Upper lobe of right lung (tissue), 1 donor: ENCODE measurements around the gene ATF1. TPM values are rescaled to one million over a fixed set of nuclear protein-coding genes. Genes with fewer than 3 reads are reported as not detected.
"Not testable (repeated sequence)": the region's sequence is repeated elsewhere in the genome, so short reads cannot be mapped to it uniquely, and the experiment has no call there.

Source experiments
- ATAC-seq: fragments of 200-7000 bp; cut with Tn5 transposase; one replicate; pipeline ENCODE4 v1.9.1; 2020; ENCODE audit warnings: mild to moderate bottlenecking, moderate library complexity
- DNase-seq: peaks from one replicate; pipeline ENCODE4 v3.0.0-alpha.2; 2020
- H3K27ac ChIP-seq: fragments of 200-600 bp; one replicate; pipeline ENCODE4 v1.8.0; 2022
- H3K27me3 ChIP-seq: fragments of 200-600 bp; one replicate; pipeline ENCODE4 v1.8.0; 2022; ENCODE audit warnings: mild to moderate bottlenecking
- H3K36me3 ChIP-seq: fragments of 200-600 bp; one replicate; pipeline ENCODE4 v1.8.0; 2022
- H3K4me1 ChIP-seq: fragments of 200-600 bp; one replicate; pipeline ENCODE4 v1.8.0; 2022
- H3K4me3 ChIP-seq: fragments of 200-600 bp; one replicate; pipeline ENCODE4 v1.8.0; 2022; ENCODE audit warnings: mild to moderate bottlenecking
- H3K9me3 ChIP-seq: fragments of 200-600 bp; one replicate; pipeline ENCODE4 v1.8.0; 2022
- CTCF ChIP-seq: fragments of 200-600 bp; IDR thresholded peaks from one replicate; pipeline ENCODE4 v1.8.0; 2022; ENCODE audit warnings: antibody characterized with exemption
- intact Hi-C: fragments of 100-400 bp; cut with DNase I; formaldehyde crosslinking; loops from one replicate; pipeline ENCODE4 v1.11.0; 2022
- total RNA-seq: library from RNA; stranded (reverse); fragmentation: NEBNext Ultra II Directional; extraction: Animal tissue kit (Norgen Biotek cat#: 25700); gene quantifications from one replicate; pipeline ENCODE4 v1.2.1, GENCODE V29; 2021
- donor health status: DM: no; HTN: yes; CAD: no; lungs with severe emphysema.

The ATF1 gene
- total RNA-seq, 1 donor from 2014 or later, result 36.8 TPM

- intact Hi-C loops, result no loop called here
- DNase-seq (peak; percentile 78), ATAC-seq (peak; percentile 86)
- Histone ChIP-seq H3K36me3 (no peaks in the 10 kb centered on the region), H3K27me3 (no peaks in the 10 kb centered on the region), H3K4me1 (no peaks in the 10 kb centered on the region), H3K9me3 (no peaks in the 10 kb centered on the region), H3K27ac (peak within 1 kb of the TSS; percentile 17), H3K4me3 (peak within 1 kb of the TSS; percentile 39)
- peak; percentile 18 for TF ChIP-seq CTCF
Observed at GRCh38 chr12:50842637-50843493, 79.0 kb downstream of the ATF1 start, which contains the start of gene TMPRSS12. Gene TMPRSS12, plus strand, starts transcription at chr12:50842926. Its CDS starts 39 bp downstream, at chr12:50842965.

- intact Hi-C loops, result no loop called here
- TF ChIP-seq CTCF, result no peak
- ATAC-seq (no peak), DNase-seq (no peak)
- no peaks in the 10 kb centered on the region for H3K4me1 ChIP-seq
- no peaks in the 10 kb centered on the region for H3K36me3 ChIP-seq
- no peak overlapping the region for H3K4me3 ChIP-seq
- no peaks in the 10 kb centered on the region for H3K9me3 ChIP-seq
- H3K27ac ChIP-seq, result no peak overlapping the region
- no peaks in the 10 kb centered on the region for H3K27me3 ChIP-seq
Observed at GRCh38 chr12:50845021-50845647, 81.2 kb downstream of the ATF1 start.

- Histone ChIP-seq H3K9me3 (no peaks in the 10 kb centered on the region), H3K4me3 (no peak overlapping the region), H3K4me1 (no peaks in the 10 kb centered on the region), H3K36me3 (no peaks in the 10 kb centered on the region), H3K27me3 (no peaks in the 10 kb centered on the region), H3K27ac (no peak overlapping the region)
- DNase-seq (no peak), ATAC-seq (no peak)
- TF ChIP-seq CTCF, result no peak
- intact Hi-C loops, result no loop called here
Observed at GRCh38 chr12:50848963-50849362, 85.1 kb downstream of the ATF1 start.

- intact Hi-C loops, result not testable (repeated sequence)
Observed at GRCh38 chr12:50855218-50855617, 91.3 kb downstream of the ATF1 start.

GRCh38 chr12:50855679-50856078 is 91.8 kb downstream of the ATF1 start:
- H3K27me3 ChIP-seq, H3K36me3 ChIP-seq, DNase-seq, ATAC-seq, intact Hi-C loops, H3K4me3 ChIP-seq, H3K4me1 ChIP-seq, H3K27ac ChIP-seq, H3K9me3 ChIP-seq: not testable (repeated sequence)

More at GRCh38 chr12:50855218-50855617, 91.3 kb downstream of the ATF1 start:
- not testable (repeated sequence) for H3K27ac ChIP-seq, ATAC-seq, H3K4me3 ChIP-seq, H3K9me3 ChIP-seq, H3K27me3 ChIP-seq, DNase-seq, H3K36me3 ChIP-seq, H3K4me1 ChIP-seq

- Histone ChIP-seq H3K36me3 (no peaks in the 10 kb centered on the region), H3K4me3 (no peak overlapping the region), H3K27me3 (no peaks in the 10 kb centered on the region), H3K4me1 (no peaks in the 10 kb centered on the region), H3K27ac (no peak overlapping the region), H3K9me3 (no peaks in the 10 kb centered on the region)
- ATAC-seq (no peak), DNase-seq (no peak)
- TF ChIP-seq CTCF, result no peak
- intact Hi-C loops, result no loop called here
Observed at GRCh38 chr12:50859621-50860310, 95.9 kb downstream of the ATF1 start.
